NCI-H2029 (cell line): Measurements from ENCODE around the gene TARS1.

Experiments used
- DNase-seq: peaks from one replicate; lab custom pipeline; 2025; lab: John Stamatoyannopoulos, UW

The TARS1 gene

GRCh38 chr5:33440482-33441240, at the start of gene TARS1:
Gene TARS1, plus strand, starts transcription at chr5:33440965. Its CDS starts 122 bp downstream, at chr5:33441087.
- peak; percentile 99 for DNase-seq

GRCh38 chr5:33398501-33398900, 42.3 kb upstream of the TARS1 start:
- no peak for DNase-seq

DNA sequence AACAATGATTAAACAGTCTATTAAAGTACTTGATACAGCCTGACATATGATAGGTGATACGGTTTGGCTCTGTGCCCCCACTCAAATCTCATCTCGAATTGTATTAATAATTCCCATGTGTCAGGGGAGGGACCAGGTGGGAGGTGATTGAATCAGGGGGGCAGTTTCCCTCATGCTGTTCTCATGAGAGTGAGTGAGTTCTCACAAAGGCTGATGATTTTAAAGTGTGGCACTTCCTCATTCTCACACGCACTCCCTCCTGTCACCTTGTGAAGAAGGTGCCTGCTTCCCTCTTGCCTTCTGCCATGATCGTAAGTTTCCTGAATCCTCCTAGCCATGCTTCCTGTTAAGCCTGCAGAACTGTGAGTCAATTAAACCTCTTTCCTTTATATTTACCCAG, 40.1 kb upstream of the TARS1 start:
- no peak for DNase-seq

DNA sequence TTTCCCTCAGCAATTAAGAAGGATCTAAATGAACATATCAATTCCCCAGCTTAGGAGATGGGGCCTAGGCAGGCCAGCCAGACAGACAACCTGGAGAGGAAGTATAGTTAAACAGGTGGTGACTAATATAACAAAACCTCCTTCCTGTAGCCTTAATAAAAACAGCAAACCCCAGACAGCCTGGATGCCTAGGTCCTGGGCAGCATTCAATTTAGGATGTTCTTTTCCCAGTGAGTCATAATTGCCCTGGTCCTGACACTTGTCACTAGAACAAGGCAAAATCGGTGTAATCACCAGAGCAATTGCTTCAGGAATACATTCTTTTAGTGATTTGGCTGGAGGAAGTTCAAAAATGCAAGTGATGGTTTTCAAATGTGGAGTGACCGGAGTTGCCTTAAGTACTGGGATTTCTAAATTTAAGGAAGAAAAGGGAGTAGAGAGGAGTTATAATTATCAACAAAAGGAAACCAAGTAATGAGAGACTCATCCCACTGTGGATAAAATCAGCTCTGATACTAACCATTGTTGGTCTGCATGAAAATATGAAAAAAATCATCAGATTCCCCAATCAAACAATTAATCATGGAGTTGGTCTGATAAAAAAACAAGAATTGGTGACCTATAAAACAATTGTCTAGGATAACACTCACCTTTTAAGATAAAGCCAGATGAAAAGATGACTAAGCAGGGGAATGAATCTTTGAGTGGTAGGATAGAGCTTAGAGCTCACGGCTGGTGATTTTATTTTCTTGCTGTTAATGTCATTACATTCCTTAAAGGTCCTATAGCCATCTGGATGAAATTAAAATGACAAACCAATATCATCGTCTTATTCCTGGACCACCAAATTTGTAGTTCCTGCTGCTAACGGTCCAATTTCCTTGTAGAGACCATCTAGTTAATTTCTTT, 39.0 kb upstream of the TARS1 start:
- DNase-seq, result no peak

- DNase-seq, result no peak
Measured at GRCh38 chr5:33403187-33403586, 37.6 kb upstream of the TARS1 start.

DNA sequence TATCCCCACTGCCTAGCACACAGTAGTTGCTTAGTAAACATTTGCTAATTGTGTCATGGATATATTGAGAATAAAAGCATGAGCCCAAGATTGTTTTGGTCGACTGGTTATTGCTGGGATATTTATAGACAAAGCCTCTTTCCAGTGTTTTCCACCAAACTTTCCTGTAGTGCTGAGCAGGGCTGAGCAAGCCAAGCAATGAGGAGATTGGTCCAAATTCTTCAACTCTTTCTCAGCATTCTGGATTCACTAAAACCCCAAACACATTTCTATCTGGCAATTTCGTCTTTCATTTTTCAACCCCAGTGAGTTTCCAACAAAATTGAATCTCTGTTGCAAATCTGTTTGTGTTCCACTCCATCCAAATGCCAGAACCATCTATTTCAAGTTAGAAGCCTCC, 31.9 kb upstream of the TARS1 start:
- DNase-seq, result no peak

DNA sequence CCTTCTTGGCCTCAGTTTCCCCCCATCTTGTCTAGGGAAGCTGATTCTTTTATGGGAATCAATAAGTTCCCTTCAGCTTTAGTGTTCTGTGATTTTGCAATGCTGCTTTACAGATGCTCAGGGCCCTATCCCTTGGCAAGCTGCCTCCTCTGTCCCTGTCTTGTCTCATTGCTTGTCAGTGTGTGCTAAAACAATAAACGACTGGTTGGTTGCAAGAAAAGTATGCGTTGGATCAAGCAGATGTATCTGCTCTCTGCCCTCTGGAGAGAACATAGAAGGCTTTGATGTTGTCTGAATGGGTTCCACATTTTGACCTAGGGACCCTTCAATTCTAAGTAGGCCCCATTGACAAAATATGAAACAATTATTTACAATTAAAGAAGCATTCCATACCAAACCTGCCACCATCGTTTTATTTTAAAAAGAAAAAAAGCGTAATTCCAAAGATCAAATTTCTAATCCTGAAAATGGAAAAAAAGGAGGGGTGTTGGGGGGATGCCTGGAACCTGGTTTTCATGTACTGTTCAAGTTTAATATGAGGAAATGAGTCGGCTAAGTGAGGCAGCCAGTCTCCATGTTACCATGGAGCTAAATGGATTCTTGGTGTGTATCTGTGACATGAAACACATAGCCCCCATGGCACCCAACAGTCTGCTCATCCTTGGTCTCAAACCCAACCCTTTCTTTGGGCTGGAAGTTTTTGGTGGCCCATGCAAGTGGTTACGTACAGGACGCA, 31.2 kb upstream of the TARS1 start:
- DNase-seq, result no peak

GRCh38 chr5:33410221-33410620, 30.5 kb upstream of the TARS1 start:
- no peak for DNase-seq

DNA sequence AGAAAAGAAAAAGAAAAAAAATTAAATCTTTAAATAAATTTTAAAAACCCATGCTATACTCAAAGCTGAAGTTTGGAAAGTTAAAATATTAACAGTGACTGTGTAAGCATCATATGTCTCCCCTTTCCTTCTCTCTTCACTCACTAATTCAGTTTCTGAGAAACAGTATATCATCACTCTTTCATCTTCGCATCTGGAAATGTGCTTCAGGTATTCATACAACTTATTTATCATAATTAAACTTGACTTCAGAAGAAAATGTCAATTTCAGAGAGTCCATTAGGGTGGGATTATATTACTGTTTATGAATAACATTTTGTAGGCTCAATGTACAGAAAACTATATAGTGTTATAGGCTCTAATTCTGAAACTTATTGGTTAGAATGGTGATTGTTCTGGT, 29.3 kb upstream of the TARS1 start:
- no peak for DNase-seq

DNA sequence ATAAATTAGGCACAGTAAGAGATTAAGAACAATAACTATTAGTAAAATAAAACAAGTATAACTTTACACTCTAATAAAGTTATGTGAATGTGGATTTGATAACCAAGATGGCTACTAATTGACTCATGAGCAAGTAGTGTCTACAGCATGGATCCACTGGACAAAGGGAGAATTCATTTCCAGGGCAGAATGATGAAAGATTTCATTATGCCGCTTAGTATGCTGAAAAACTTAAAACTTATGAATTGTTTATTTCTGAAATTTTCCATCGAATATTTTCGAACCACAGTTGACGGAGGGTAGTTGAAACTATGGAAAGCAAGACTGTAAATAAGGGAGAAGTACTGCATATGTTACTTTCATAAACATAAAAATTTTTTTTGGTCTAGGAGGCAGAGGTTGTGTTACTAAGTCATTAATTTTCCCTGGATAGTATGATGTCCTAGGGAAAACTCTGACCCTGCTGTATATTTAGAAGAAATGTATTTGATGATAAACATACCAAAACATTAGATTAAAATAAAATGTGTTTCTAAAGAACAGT, 24.9 kb upstream of the TARS1 start:
- no peak for DNase-seq

DNA sequence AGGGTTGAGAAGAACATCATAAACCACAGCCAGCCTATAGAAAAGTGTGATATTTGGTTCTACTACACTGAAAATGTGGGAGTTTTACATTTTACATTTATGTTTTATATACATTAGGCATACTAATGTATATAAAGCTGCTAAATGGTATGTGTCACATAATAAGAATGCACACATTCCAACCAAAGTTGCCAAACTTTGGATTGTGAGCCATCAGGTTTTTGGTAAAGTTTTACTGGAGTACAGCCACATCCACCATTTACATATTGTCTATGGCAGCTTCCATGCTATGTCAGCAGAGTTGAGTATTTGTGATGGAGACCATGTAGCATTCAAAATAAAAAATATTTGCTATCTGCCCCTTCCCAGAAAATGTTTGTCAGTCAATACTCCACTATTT, 23.1 kb upstream of the TARS1 start:
- DNase-seq, result no peak

DNA sequence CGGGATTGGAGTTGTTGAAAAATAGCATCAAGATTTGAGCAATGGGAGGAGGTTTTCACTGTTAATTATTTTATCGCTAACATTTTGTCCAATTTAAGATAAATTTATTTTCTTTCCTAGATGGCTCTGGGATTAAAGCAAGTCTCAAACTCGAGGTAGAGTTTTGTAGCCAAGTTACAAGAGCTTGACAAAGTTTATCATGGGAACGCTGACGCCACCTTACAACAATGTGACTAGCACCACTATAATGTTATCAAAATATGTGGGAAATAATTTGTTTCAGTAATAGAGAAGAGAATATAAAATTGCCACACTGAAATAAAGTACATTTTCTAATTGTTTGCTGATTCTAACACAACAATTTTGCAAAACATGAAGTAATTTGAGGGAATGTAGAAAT, 19.8 kb upstream of the TARS1 start:
- no peak for DNase-seq

DNA sequence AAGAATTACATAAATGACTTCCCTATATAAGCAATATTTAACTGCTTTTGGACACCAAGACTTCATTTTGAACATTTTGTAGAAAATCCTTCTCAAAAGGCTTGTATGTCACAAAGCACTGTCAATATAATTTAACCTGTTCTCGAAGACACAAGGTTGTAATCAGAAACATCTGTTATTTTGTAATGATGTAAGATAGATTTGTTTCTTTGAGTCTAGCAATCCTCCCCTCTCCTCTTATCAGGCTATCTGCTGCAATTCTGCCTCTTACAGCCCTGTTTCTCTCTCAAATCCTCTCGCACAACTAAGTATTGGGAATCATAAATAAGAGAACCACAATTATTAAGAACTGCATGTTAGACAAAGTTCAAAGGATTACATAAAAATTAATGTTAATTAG, 18.6 kb upstream of the TARS1 start:
- DNase-seq, result no peak

DNA sequence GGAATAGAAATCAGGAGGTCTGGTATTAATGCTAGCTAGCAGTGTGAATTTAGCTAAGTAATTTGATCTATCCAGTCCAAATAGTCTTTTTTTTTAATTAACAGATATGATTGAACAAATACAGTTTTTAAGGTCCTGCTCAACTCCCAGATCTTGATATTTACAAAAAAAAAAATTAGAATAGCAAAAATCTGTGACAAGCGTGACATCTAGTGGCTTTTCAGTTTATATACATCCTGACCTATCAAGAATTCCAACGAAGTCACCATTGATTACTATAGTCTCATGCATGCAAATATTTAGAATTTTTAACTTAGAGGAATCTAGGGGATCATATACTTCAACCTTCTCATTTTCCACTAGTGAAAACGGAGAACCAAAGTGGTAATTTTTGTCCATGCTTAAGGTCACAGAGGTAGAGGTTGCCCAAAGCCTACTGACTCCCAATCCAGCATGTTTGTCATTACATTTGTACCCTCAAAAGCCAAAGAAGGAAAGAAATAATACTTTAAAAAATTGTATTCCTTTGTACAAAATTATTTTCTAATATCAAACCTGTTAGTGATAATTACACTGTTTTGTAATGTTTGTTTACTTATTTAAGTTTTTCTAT, 17.6 kb upstream of the TARS1 start:
- DNase-seq, result no peak

DNA sequence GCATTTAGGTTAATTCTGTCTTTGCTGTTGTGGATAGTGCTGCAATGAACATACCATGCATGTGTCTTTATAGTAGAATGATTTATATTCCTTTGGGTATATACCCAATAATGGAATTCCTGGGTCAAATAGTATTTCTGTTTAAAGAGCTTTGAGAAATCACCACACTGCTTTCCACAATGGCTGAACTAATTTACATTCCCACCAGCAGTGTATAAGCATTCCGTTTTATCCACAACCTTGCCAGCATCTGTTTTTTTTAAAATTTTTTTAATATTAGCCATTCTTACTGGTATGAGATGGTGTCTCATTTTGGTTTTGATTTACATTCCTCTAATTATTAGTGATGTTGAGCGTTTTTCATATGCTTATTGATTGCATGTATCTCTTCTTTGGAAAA, 15.5 kb upstream of the TARS1 start:
- DNase-seq, result no peak

DNA sequence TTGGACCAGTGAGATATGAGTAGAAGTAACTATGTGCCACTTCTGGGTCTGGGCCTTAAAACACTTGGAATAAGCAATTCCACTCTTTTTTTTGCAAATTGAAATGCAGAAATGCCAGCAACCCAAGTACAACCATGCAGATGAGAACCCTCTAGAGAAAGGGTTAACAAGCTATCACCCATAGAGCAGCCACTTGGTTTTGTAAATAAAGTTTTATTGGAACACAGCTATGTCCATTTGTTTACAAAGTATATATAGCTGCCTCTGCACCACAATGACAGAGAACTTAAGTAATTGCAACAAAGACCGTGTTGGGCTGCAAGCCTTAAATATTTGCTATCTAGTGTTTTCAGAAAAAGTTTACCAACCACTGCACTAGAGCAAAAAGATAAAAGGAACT, 9.8 kb upstream of the TARS1 start:
- no peak for DNase-seq

DNA sequence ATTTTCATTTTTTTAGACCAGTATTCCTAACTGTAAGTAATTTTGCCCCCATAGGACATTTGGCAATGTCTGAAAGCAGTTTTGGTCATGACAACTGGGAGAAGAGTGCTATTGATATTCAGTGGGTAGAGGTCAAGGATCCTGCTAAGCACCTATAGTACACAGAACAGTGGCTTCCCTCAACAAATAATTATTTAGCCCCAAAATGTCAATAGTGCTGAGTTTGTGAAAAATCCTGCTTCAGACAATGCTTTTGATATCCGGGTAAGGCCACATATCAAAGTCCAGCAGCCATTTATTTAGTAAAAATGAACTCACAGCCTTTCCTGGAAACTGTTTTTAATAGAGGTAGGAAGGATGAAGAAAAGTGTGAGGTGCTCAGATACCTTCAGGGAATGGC, 8.1 kb upstream of the TARS1 start:
- no peak for DNase-seq

GRCh38 chr5:33433303-33434240, 7.2 kb upstream of the TARS1 start:
- DNase-seq, result no peak

DNA sequence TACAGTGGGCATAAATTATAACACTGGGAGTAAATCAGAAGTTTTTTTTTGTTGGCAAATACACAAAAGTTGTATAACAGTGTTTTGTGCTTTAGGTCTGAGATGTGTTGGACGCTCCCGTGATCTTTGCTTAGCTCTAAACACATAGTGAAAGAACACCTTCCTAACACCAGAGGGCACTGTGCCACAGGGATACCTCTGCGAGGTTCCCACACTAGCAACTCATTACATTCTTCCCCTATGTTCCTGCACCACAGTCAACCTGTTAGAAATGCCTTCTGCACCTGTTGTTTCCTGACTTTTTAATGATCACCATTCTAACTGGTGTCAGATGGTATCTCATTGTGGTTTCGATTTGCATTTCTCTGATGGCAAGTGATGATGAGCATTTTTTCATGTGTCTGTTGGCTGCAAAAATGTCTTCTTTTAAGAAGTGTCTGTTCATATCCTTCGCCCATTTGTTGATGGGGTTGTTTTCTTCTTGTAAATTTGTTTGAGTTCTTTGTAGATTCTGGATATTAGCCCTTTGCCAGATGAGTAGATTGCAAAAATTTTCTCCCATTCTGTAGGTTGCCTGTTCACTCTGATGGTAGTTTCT, 4.8 kb upstream of the TARS1 start:
- peak; percentile 80 for DNase-seq

DNA sequence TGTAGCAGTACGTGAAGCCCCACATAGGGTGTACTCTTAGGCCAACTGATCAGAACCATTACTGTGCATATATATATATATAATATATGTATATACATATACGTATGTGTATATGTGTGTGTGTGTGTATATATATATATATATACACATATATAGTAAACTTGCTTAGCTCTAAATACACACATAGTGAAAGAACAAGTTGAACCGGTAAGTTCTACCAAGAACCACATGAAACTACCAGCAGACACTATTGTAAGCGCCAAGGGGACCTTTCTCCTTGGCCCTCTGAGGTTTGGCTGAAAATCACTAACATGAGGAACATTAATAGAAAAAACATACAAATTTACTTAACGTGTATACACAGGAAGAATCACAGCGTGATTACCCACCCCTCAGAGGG, 1.8 kb upstream of the TARS1 start:
- DNase-seq, result no peak
